MCF 10A (cell line): ENCODE results near the gene HOXA7. TPM values are rescaled to one million over a fixed set of nuclear protein-coding genes. Genes with fewer than 3 reads are reported as not detected.

Experiments used
- BruUV-seq: library from RNA; stranded (reverse); fragments of 400-500 nt; replicated peaks from 2 replicates; lab custom pipeline; 2021; lab: Mats Ljungman, UMichigan
- CTCF ChIA-PET: fragments of 300-600 bp; sonication (Branson Sonifier 250); formaldehyde crosslinking; extraction: SDS; loops from one replicate; lab custom pipeline; 2021; ENCODE audit warnings: antibody characterized with exemption, inconsistent platforms; lab: Yijun Ruan, JAX
- POLR2A ChIA-PET: fragments of 300-600, 350-650 bp; sonication (Branson Sonifier 250); formaldehyde crosslinking; extraction: SDS; loops from one replicate; lab custom pipeline; 2020; ENCODE audit warnings: antibody characterized with exemption, inconsistent platforms; lab: Yijun Ruan, JAX
- DNase-seq: peaks from one replicate; pipeline ENCODE4 v3.0.0-alpha.2; 2018; ENCODE audit not compliant: unreplicated experiment
- H3K27ac Mint-ChIP-seq: one replicate; pipeline ENCODE4 v1.8.0; 2022; ENCODE audit warnings: mild to moderate bottlenecking, low read depth, mixed read lengths; ENCODE audit not compliant: unreplicated experiment
- H3K27me3 Mint-ChIP-seq: one replicate; pipeline ENCODE4 v1.8.0; 2022; ENCODE audit warnings: mixed read lengths; ENCODE audit not compliant: insufficient read depth, unreplicated experiment
- H3K36me3 Mint-ChIP-seq: one replicate; pipeline ENCODE4 v1.8.0; 2022; ENCODE audit warnings: mild to moderate bottlenecking, moderate library complexity, mixed read lengths; ENCODE audit not compliant: insufficient read depth, unreplicated experiment
- H3K4me1 Mint-ChIP-seq: one replicate; pipeline ENCODE4 v1.8.0; 2022; ENCODE audit warnings: mixed read lengths; ENCODE audit not compliant: insufficient read depth, unreplicated experiment
- H3K4me3 Mint-ChIP-seq: one replicate; pipeline ENCODE4 v1.8.0; 2022; ENCODE audit warnings: mild to moderate bottlenecking, moderate library complexity, mixed read lengths; ENCODE audit not compliant: unreplicated experiment
- H3K9me3 Mint-ChIP-seq: one replicate; pipeline ENCODE4 v1.8.0; 2022; ENCODE audit warnings: mixed read lengths; ENCODE audit not compliant: unreplicated experiment
- intact Hi-C: fragments of 100-400 bp; cut with micrococcal nuclease; formaldehyde crosslinking; loops from 2 replicates; pipeline ENCODE4 v1.14.1; 2022
- total RNA-seq: library from RNA; stranded (reverse); gene quantifications from 2 replicates; pipeline ENCODE4 v1.2.3, GENCODE V29; 2022
- TF ChIP-seq, protein P1 (sequence below): fragments of 200-600 bp; IDR thresholded peaks from one replicate; pipeline ENCODE4 v1.8.0; 2022; ENCODE audit warnings: antibody characterized with exemption, mild to moderate bottlenecking; ENCODE audit not compliant: unreplicated experiment

Gene HOXA7
- total RNA-seq, 1 experiment from 2014 or later, result 0.44 TPM

DNA sequence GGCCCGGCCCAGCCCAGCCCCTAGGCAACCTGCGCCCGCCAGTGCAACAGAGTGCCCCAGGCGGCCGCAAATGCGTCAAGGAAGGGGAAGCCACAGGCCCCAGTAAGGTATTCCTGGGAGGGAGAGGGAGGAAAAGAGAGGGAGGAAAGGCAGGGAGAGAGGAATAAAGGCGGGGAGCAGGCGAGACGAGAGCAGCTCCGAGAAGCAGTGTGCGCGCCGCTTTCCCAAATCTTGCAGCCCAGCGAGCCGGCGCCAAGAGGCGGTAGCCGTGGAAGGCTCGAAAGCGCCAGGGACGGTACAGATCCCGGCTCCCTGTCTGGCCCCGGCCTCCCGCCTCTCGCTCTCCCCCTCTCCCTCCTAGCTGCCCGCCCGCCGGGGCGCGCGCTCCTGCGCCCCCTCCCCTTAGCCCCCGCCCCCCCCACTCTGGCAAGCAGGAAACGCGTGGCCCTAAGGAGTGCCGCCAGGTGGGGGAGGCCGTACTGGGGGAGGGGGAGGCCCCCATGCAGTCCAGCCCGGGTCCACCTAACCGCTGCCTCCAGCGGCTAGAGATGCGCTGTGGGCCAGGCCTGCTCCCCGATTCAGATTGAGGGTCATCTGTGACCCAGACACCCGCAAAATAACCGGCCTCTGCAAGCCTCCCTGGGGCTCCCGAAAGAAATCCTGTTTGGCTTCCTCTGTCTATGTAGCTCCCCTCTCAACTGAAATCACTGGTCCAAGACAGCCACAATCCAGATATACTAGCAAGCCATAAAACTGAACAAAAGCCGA lies 13.4 kb upstream of the HOXA7 start:
- intact Hi-C loops, result no loop called here
- POLR2A ChIA-PET, result interaction anchor here (0.6 to 6.3 kb wide), 13 partner anchors 7 to 970 kb away, joined by 3 to 59 read pairs (median 12); partner anchors contain the start of genes HOXA1, HOXA5, HOXA6 and SKAP2
- CTCF ChIA-PET, result interaction anchor here (1.0 to 1.8 kb wide), 8 partner anchors 10 to 800 kb away, joined by 3 to 5 read pairs (median 4); partner anchors contain the start of gene HOXA5
- no peaks in the 10 kb centered on the region for H3K27me3 Mint-ChIP-seq
- H3K4me1 Mint-ChIP-seq, result peaks cover 20% of the 10 kb centered on the region
- peak overlapping the region; percentile 79 for H3K4me3 Mint-ChIP-seq
- TF ChIP-seq, protein P1, sequence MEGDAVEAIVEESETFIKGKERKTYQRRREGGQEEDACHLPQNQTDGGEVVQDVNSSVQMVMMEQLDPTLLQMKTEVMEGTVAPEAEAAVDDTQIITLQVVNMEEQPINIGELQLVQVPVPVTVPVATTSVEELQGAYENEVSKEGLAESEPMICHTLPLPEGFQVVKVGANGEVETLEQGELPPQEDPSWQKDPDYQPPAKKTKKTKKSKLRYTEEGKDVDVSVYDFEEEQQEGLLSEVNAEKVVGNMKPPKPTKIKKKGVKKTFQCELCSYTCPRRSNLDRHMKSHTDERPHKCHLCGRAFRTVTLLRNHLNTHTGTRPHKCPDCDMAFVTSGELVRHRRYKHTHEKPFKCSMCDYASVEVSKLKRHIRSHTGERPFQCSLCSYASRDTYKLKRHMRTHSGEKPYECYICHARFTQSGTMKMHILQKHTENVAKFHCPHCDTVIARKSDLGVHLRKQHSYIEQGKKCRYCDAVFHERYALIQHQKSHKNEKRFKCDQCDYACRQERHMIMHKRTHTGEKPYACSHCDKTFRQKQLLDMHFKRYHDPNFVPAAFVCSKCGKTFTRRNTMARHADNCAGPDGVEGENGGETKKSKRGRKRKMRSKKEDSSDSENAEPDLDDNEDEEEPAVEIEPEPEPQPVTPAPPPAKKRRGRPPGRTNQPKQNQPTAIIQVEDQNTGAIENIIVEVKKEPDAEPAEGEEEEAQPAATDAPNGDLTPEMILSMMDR, result no peak
- no peaks in the 10 kb centered on the region for H3K9me3 Mint-ChIP-seq
- peak overlapping the region; percentile 87 for H3K27ac Mint-ChIP-seq
- H3K36me3 Mint-ChIP-seq, result peaks cover 12% of the 10 kb centered on the region
- peak; percentile 55 for DNase-seq
- BruUV-seq, result no TSS peak

DNA sequence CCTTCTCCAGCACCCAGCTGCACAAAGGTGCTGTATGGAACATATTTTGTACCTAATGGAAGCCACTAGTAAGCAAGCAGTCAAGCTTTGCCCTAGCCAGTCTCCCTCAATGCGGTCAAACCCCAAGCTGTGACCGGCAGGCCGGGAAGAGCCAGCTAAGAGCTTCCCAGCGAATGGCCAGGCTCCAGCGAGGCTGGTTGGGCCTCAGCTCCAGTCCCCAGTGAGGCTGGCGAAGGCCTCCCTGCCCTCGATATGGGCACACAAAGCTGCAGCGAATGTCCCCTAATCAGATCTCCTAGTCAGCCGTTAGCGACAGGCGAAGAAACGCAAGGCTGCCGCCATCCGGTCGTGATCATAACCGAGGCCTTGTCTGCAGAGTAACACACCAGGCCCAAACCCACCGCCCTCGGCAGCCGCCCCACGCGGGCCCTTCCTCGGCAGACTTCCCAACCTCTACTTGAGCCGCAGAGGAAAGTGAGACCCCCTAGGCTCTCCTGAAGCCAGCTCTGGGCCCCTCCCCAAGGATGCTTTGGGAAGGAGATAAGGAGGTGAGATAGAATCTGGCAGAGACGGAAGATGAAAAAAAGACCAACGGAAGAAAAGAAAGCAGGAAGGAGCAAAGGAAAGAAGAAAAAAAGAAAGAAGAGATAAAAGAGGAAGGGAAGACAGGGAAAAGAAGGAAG lies 11.9 kb upstream of the HOXA7 start:
- Mint-ChIP-seq H3K4me3 (peak overlapping the region; percentile 79), H3K9me3 (no peaks in the 10 kb centered on the region), H3K27ac (peak overlapping the region; percentile 87), H3K4me1 (peaks cover 20% of the 10 kb centered on the region), H3K27me3 (no peaks in the 10 kb centered on the region), H3K36me3 (peaks cover 18% of the 10 kb centered on the region)
- ChIA-PET CTCF (interaction anchor here (0.6 to 1.6 kb wide), 6 partner anchors 9 to 644 kb away, joined by 3 to 9 read pairs (median 4); no protein-coding TSS in a partner anchor), POLR2A (interaction anchor here (0.5 to 6.3 kb wide), 8 partner anchors 9 to 969 kb away, joined by 3 to 42 read pairs (median 4); partner anchors contain the start of genes HOXA1 and HOXA6)
- intact Hi-C loops, result no loop called here
- TF ChIP-seq, protein P1, result no peak
- no TSS peak for BruUV-seq
- no peak for DNase-seq

DNA sequence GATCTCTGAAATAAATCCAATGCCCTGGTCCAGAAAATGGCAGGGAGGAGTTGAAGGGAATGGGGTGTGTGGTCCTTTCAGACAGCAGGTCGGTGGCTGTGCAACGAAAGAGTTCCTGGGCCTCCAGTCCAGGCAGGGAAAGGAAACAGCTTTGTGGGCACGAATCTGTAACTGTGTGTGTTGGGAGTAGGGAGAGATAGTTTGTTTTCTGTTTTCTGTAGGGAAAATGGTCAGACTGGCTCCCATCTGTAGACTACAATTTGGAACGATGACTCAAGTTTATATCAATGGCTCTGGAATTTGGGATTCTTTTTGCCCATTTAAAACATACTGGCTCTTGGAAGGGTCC lies 11.4 kb upstream of the HOXA7 start:
- TF ChIP-seq, protein P1, result no peak
- peaks cover 18% of the 10 kb centered on the region for H3K36me3 Mint-ChIP-seq
- peak overlapping the region; percentile 25 for H3K27ac Mint-ChIP-seq
- CTCF ChIA-PET, result interaction anchor here (0.6 to 1.6 kb wide), 5 partner anchors 12 to 645 kb away, joined by 3 to 9 read pairs (median 4); no protein-coding TSS in a partner anchor
- POLR2A ChIA-PET, result interaction anchor here (0.5 to 6.3 kb wide), 7 partner anchors 9 to 1227 kb away, joined by 3 to 36 read pairs (median 4); partner anchors contain the start of gene HOXA6
- no peaks in the 10 kb centered on the region for H3K9me3 Mint-ChIP-seq
- H3K27me3 Mint-ChIP-seq, result no peaks in the 10 kb centered on the region
- H3K4me1 Mint-ChIP-seq, result peaks cover 20% of the 10 kb centered on the region
- no peak for DNase-seq
- no peak overlapping the region for H3K4me3 Mint-ChIP-seq
- intact Hi-C loops, result no loop called here
- BruUV-seq, result no TSS peak
